Chondrocyte (in vitro differentiated cells): Measurements from ENCODE around the gene SLC6A7. TPM values are rescaled to one million over a fixed set of nuclear protein-coding genes. Genes with fewer than 3 reads are reported as not detected.

Experiments used
- DNase-seq: peaks from one replicate; pipeline ENCODE4 v3.0.0; 2021; ENCODE audit warnings: mixed read lengths, low spot score
- H3K27ac Mint-ChIP-seq: one replicate; pipeline ENCODE4 v1.8.0; 2021; ENCODE audit warnings: mild to moderate bottlenecking, moderate library complexity, mixed read lengths; ENCODE audit not compliant: unreplicated experiment
- H3K27me3 Mint-ChIP-seq: 2 replicates; pipeline ENCODE4 v1.8.0; 2021; ENCODE audit warnings: low read depth, mixed read lengths
- H3K36me3 Mint-ChIP-seq: 2 replicates; pipeline ENCODE4 v1.8.0; 2021; ENCODE audit warnings: low read depth, mixed read lengths
- H3K4me1 Mint-ChIP-seq: 2 replicates; pipeline ENCODE4 v1.8.0; 2021; ENCODE audit warnings: low read depth, mild to moderate bottlenecking, mixed read lengths
- H3K4me3 Mint-ChIP-seq: one replicate; pipeline ENCODE4 v1.8.0; 2021; ENCODE audit warnings: mild to moderate bottlenecking, moderate library complexity, mixed read lengths; ENCODE audit not compliant: unreplicated experiment
- H3K9me3 Mint-ChIP-seq: 2 replicates; pipeline ENCODE4 v1.8.0; 2021; ENCODE audit warnings: low read depth, mixed read lengths
- CTCF ChIP-seq: fragments of 200-600 bp; sonication (generic); IDR thresholded peaks from 2 replicates; pipeline ENCODE4 v1.5.0; 2021; ENCODE audit warnings: antibody characterized with exemption, mild to moderate bottlenecking, moderate library complexity
- total RNA-seq: library from RNA; stranded (reverse); gene quantifications from 3 replicates; pipeline ENCODE4 v1.2.1, GENCODE V29; 2021

SLC6A7 gene
- total RNA-seq, 1 donor from 2014 or later: not detected

DNA sequence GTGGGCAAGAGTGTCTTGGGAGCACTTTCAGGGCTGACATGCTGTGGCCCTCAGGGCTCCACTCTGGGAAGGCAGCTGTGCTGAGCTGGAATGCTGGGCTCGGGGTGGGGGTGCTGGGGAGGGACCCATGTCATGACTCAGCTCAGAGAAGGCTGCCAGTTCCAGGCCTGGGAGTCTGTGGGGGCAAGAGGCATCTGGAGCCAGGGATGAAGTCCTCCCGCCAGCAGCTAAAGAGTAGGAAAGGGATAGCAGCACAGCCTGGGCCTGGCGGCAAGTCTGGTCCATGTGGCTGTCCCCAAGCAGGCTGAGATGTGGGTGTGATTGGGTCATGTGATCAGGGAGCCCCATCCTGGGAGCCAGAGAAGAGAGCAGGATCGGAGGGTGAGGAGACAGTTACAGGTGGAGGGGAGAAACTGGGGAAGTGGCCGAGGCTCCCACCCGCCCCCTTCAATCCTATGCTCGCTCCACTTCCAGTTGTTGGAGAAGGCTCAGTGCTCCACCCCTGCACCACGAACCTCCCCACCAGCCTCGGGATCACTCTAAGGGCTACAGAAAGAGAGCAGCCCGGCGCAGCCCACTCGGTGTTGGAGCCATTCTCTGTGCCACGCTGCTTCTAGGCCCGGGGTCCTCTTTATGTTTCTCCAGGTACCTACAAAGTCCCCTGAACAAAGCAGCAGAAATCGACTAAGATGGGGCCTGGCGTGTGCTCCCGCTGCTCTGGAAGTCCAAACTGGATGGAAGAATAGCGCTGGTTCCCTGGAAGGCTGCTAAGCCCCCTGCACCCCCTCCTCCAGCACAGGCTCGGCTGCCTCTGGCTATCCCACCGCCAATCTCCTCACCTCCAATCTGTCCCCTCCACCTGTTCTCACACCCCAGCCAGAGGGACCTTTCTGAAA, 46.3 kb upstream of the SLC6A7 start:
- TF ChIP-seq CTCF: no peak
- Mint-ChIP-seq H3K36me3 (peaks cover 15% of the 10 kb centered on the region), H3K27me3 (no peaks in the 10 kb centered on the region), H3K4me1 (peaks cover 95% of the 10 kb centered on the region), H3K27ac (peak overlapping the region; percentile 100), H3K4me3 (peak overlapping the region; percentile 74), H3K9me3 (no peaks in the 10 kb centered on the region)
- DNase-seq: no peak

DNA sequence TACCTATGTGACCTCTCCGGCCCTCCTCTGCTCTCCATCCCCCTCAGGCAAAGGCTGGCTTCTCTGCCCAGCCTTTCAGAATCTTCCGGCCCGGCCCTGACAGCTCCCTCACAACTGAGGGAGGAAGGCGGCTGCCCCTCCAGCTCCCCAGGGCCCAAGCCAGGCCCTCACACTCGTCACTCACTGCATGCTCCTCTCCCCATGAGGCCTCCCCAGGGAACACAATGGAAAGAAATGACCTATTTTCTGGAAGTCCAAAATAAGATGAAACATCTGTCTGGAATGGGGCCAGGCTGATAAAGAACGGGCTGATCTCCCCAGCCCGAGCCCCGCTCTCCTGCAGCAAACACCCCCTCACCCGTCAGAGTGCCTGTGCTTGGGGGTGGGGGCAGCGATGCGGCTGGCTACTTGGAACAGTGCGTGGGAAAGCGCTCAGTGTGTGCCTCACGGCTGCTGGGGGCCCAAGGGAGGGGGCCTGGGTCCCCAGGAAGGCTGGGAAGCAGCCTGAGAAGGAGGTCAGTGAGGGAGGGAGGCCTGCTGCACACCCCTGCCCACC, 45.5 kb upstream of the SLC6A7 start:
- Mint-ChIP-seq H3K27ac (peak overlapping the region; percentile 100), H3K36me3 (peaks cover 19% of the 10 kb centered on the region), H3K27me3 (no peaks in the 10 kb centered on the region), H3K9me3 (no peaks in the 10 kb centered on the region), H3K4me1 (peaks cover 95% of the 10 kb centered on the region), H3K4me3 (peak overlapping the region; percentile 74)
- no peak for TF ChIP-seq CTCF
- DNase-seq: no peak

GRCh38 chr5:150144879-150145278, 45.0 kb upstream of the SLC6A7 start:
- Mint-ChIP-seq H3K9me3 (no peaks in the 10 kb centered on the region), H3K36me3 (peaks cover 19% of the 10 kb centered on the region), H3K27me3 (no peaks in the 10 kb centered on the region), H3K27ac (peak overlapping the region; percentile 100), H3K4me1 (peaks cover 95% of the 10 kb centered on the region), H3K4me3 (peak overlapping the region; percentile 44)
- no peak for DNase-seq
- TF ChIP-seq CTCF: no peak

GRCh38 chr5:150146235-150146634, 43.6 kb upstream of the SLC6A7 start:
- TF ChIP-seq CTCF: no peak
- Mint-ChIP-seq H3K27me3 (no peaks in the 10 kb centered on the region), H3K4me1 (peaks cover 94% of the 10 kb centered on the region), H3K9me3 (no peaks in the 10 kb centered on the region), H3K4me3 (no peak overlapping the region), H3K36me3 (peaks cover 21% of the 10 kb centered on the region), H3K27ac (peak overlapping the region; percentile 100)
- no peak for DNase-seq

DNA sequence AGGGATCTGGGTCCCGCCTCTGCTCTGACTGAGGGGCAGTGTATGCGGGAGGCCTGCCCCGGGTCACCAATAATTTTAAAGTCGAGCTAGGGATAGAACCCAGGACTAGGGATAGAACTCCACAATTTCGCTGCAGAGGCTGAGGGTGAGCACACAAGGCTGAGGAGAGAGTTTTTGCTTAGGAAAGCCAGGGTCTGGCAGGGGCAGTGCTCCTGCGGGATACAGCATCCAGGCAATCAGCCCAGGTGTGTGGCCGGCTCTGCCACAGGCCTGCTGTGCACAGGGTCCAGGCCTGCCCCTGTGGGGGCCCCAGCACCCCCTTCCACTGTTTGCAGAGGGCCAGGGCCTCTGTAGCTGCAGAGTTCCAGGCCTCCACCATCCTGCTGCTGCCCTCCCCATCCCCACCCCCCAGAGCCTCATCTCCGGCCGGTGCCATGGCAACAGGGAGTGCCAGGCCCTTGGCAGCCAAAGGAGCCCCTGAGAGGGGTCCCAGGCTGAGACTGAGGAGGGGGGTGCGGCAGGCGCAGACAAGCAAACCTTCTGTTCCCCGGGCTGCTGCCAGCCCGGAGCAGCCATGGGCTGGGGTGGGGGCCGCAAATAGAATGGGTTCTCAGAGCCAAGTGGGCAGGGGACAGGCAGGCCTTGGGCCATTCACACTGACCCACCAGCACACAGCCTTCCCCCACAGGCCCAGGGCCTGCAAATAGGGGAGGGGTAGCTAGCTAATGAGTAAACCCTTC, 42.8 kb upstream of the SLC6A7 start:
- TF ChIP-seq CTCF: no peak
- H3K4me1 Mint-ChIP-seq: peaks cover 93% of the 10 kb centered on the region
- peak overlapping the region; percentile 100 for H3K27ac Mint-ChIP-seq
- H3K27me3 Mint-ChIP-seq: no peaks in the 10 kb centered on the region
- no peak for DNase-seq
- no peak overlapping the region for H3K4me3 Mint-ChIP-seq
- H3K36me3 Mint-ChIP-seq: peaks cover 17% of the 10 kb centered on the region
- no peaks in the 10 kb centered on the region for H3K9me3 Mint-ChIP-seq
